Hepatocyte (in vitro differentiated cells): ENCODE data around the gene MYO18B. TPM values are rescaled to one million over a fixed set of nuclear protein-coding genes. Genes with fewer than 3 reads are reported as not detected.

Source experiments
- DNase-seq: peaks from one replicate; pipeline ENCODE4 v3.0.0-alpha.2; 2016; ENCODE audit warnings: low spot score
- H2AFZ ChIP-seq: fragments of 200-600 bp; sonication (generic); 2 replicates; pipeline ENCODE4 v1.6.0; 2016; ENCODE audit warnings: antibody characterized with exemption, mild to moderate bottlenecking
- H3K27ac ChIP-seq: fragments of 200-600 bp; sonication (generic); 2 replicates; pipeline ENCODE4 v1.5.1; 2016; ENCODE audit warnings: mild to moderate bottlenecking
- H3K27me3 ChIP-seq: fragments of 200-600 bp; sonication (generic); 2 replicates; pipeline ENCODE4 v1.6.1; 2016
- H3K36me3 ChIP-seq: fragments of 200-600 bp; sonication (generic); replicated peaks from 2 replicates; pipeline ENCODE4 v1.5.1; 2016; ENCODE audit warnings: low read depth; ENCODE audit not compliant: insufficient read depth
- H3K4me1 ChIP-seq: fragments of 200-600 bp; sonication (generic); 2 replicates; pipeline ENCODE4 v1.5.1; 2016; ENCODE audit warnings: mild to moderate bottlenecking, moderate library complexity; ENCODE audit not compliant: insufficient read depth
- H3K4me2 ChIP-seq: fragments of 200-600 bp; sonication (generic); 2 replicates; pipeline ENCODE4 v1.6.0; 2016
- H3K4me3 ChIP-seq: fragments of 200-600 bp; sonication (generic); 2 replicates; pipeline ENCODE4 v1.5.1; 2016; ENCODE audit warnings: mild to moderate bottlenecking
- H3K79me2 ChIP-seq: fragments of 200-600 bp; sonication (generic); 2 replicates; pipeline ENCODE4 v1.6.0; 2017; ENCODE audit warnings: mild to moderate bottlenecking
- H3K9me2 ChIP-seq: fragments of 200-600 bp; sonication (generic); replicated peaks from 2 replicates; pipeline ENCODE4 v1.6.0; 2017; ENCODE audit warnings: mild to moderate bottlenecking; ENCODE audit not compliant: insufficient read depth
- H3K9me3 ChIP-seq: fragments of 200-600 bp; sonication (generic); 2 replicates; pipeline ENCODE4 v1.5.1; 2016; ENCODE audit warnings: low read depth, mild to moderate bottlenecking
- H4K20me1 ChIP-seq: fragments of 200-600 bp; sonication (generic); 2 replicates; pipeline ENCODE4 v1.6.0; 2016; ENCODE audit warnings: mild to moderate bottlenecking; ENCODE audit not compliant: insufficient read depth, poor library complexity, severe bottlenecking
- EZH2 ChIP-seq: fragments of 200-600 bp; sonication (generic); IDR thresholded peaks from 2 replicates; pipeline ENCODE4 v1.6.1; 2016; ENCODE audit warnings: antibody characterized with exemption, mild to moderate bottlenecking, borderline replicate concordance
- EZH2phosphoT487 ChIP-seq: fragments of 200-600 bp; sonication (generic); IDR thresholded peaks from one replicate; pipeline ENCODE4 v1.6.1; 2018; ENCODE audit warnings: antibody characterized with exemption, mild to moderate bottlenecking, low read depth, moderate library complexity; ENCODE audit not compliant: unreplicated experiment, severe bottlenecking
- WGBS: methylation state at CpG from one replicate; pipeline ENCODE4 v1.1.6; 2016; ENCODE audit warnings: low lambda C conversion rate; ENCODE audit errors: missing lambda C conversion rate; 5-methylcytosine and 5-hydroxymethylcytosine counted together
- polyA plus RNA-seq: library from polyadenylated mRNA; unstranded; fragments of >200 nt; fragmentation: Nextera tagmentation; extraction: Ambion mirVana; gene quantifications from 2 replicates; pipeline ENCODE4 v1.2.1, GENCODE V29; 2016
- total RNA-seq: library from RNA; depleted of rRNA; stranded (reverse); fragments of >200 nt; gene quantifications from 2 replicates; pipeline ENCODE4 v1.2.3, GENCODE V29; 2014
- TF ChIP-seq, protein P1 (sequence below): fragments of 200-600 bp; sonication (generic); IDR thresholded peaks from 2 replicates; pipeline ENCODE4 v1.5.1; 2016; ENCODE audit warnings: antibody characterized with exemption, mild to moderate bottlenecking; ENCODE audit not compliant: poor library complexity

MYO18B gene
- total and polyA plus RNA-seq, 2 experiments from 2014 or later: 0.23 TPM; not detected in 1

- no peaks in the 10 kb centered on the region for H3K4me1 ChIP-seq
- H4K20me1 ChIP-seq: no peaks in the 10 kb centered on the region
- no peaks in the 10 kb centered on the region for H3K9me3 ChIP-seq
- H3K4me2 ChIP-seq: no peak overlapping the region
- no peak overlapping the region for H2AFZ ChIP-seq
- 82% methylated on average over 11 of the region's 11 CpGs for WGBS
- H3K79me2 ChIP-seq: no peaks in the 10 kb centered on the region
- no peak overlapping the region for H3K4me3 ChIP-seq
- no peak for DNase-seq
- no peak for TF ChIP-seq EZH2
- TF ChIP-seq, protein P1, sequence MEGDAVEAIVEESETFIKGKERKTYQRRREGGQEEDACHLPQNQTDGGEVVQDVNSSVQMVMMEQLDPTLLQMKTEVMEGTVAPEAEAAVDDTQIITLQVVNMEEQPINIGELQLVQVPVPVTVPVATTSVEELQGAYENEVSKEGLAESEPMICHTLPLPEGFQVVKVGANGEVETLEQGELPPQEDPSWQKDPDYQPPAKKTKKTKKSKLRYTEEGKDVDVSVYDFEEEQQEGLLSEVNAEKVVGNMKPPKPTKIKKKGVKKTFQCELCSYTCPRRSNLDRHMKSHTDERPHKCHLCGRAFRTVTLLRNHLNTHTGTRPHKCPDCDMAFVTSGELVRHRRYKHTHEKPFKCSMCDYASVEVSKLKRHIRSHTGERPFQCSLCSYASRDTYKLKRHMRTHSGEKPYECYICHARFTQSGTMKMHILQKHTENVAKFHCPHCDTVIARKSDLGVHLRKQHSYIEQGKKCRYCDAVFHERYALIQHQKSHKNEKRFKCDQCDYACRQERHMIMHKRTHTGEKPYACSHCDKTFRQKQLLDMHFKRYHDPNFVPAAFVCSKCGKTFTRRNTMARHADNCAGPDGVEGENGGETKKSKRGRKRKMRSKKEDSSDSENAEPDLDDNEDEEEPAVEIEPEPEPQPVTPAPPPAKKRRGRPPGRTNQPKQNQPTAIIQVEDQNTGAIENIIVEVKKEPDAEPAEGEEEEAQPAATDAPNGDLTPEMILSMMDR: no peak
- no peak for TF ChIP-seq EZH2phosphoT487
- no peak overlapping the region for H3K27ac ChIP-seq
- H3K27me3 ChIP-seq: no peaks in the 10 kb centered on the region
- no peaks in the 10 kb centered on the region for H3K9me2 ChIP-seq
- no peaks in the 10 kb centered on the region for H3K36me3 ChIP-seq
Observed at GRCh38 chr22:25843660-25844405, 101.8 kb downstream of the MYO18B start.

- H3K9me3 ChIP-seq: no peaks in the 10 kb centered on the region
- no peaks in the 10 kb centered on the region for H4K20me1 ChIP-seq
- H3K79me2 ChIP-seq: no peaks in the 10 kb centered on the region
- TF ChIP-seq EZH2: no peak
- no peak for TF ChIP-seq EZH2phosphoT487
- TF ChIP-seq, protein P1: no peak
- no peaks in the 10 kb centered on the region for H3K9me2 ChIP-seq
- H3K36me3 ChIP-seq: no peaks in the 10 kb centered on the region
- H2AFZ ChIP-seq: no peak overlapping the region
- H3K27ac ChIP-seq: no peak overlapping the region
- H3K4me3 ChIP-seq: no peak overlapping the region
- WGBS: 88% methylated on average over 8 of the region's 8 CpGs
- H3K4me1 ChIP-seq: no peaks in the 10 kb centered on the region
- DNase-seq: no peak
- H3K4me2 ChIP-seq: no peak overlapping the region
- no peaks in the 10 kb centered on the region for H3K27me3 ChIP-seq
Observed at GRCh38 chr22:25844601-25845000, 102.6 kb downstream of the MYO18B start.

- no peaks in the 10 kb centered on the region for H3K36me3 ChIP-seq
- H3K9me2 ChIP-seq: no peaks in the 10 kb centered on the region
- no peak overlapping the region for H3K27ac ChIP-seq
- H4K20me1 ChIP-seq: no peaks in the 10 kb centered on the region
- DNase-seq: no peak
- no peak overlapping the region for H3K4me2 ChIP-seq
- no peaks in the 10 kb centered on the region for H3K4me1 ChIP-seq
- H3K27me3 ChIP-seq: no peaks in the 10 kb centered on the region
- 87% methylated on average over 12 of the region's 12 CpGs for WGBS
- TF ChIP-seq, protein P1: no peak
- TF ChIP-seq EZH2phosphoT487 (no peak), EZH2 (no peak)
- H2AFZ ChIP-seq: no peak overlapping the region
- H3K9me3 ChIP-seq: no peaks in the 10 kb centered on the region
- no peaks in the 10 kb centered on the region for H3K79me2 ChIP-seq
- H3K4me3 ChIP-seq: no peak overlapping the region
Observed at GRCh38 chr22:25845985-25846745, 104.2 kb downstream of the MYO18B start.
